HepG2 (cell line): ENCODE measurements around the gene RNU4-1. TPM values are rescaled to one million over a fixed set of nuclear protein-coding genes. Genes with fewer than 3 reads are reported as not detected.

ENCODE experiments used
- ATAC-seq: fragments of 200-7000 bp; cut with Tn5 transposase; 3 replicates; pipeline ENCODE4 v1.9.1; 2020; ENCODE audit warnings: mild to moderate bottlenecking, moderate library complexity
- BruUV-seq: library from RNA; stranded (reverse); fragments of 400-500 nt; replicated peaks from 2 replicates; lab custom pipeline; 2021; lab: Mats Ljungman, UMichigan
- CTCF ChIA-PET: fragments of 300-600 bp; formaldehyde crosslinking; extraction: SDS; loops from one replicate; lab custom pipeline; 2021; ENCODE audit warnings: low total read pairs, inconsistent platforms, low intra/inter-chr PET ratio; lab: Yijun Ruan, JAX
- POLR2A ChIA-PET: fragments of 350-600 bp; sonication (Branson Sonifier 250); formaldehyde crosslinking; loops from one replicate; lab custom pipeline; 2020; ENCODE audit warnings: antibody characterized with exemption, inconsistent platforms; lab: Yijun Ruan, JAX
- DNase-seq: peaks from one replicate; pipeline ENCODE4 v3.0.0-alpha.2; 2015; ENCODE audit warnings: low spot score
- FAIRE-seq: peaks from 3 replicates; lab custom pipeline; 2011; peaks lifted over from hg19 to GRCh38; lab: Jason Lieb, UNC
- H2AFZ ChIP-seq: one replicate; pipeline ENCODE4 v1.6.1; 2011; ENCODE audit warnings: low read length, inconsistent platforms
- H3K27ac ChIP-seq: fragments of 300-600 bp; 3 replicates; pipeline ENCODE4 v1.8.0; 2011; ENCODE audit warnings: mixed run types, mild to moderate bottlenecking, mixed read lengths, low read length, inconsistent platforms; ENCODE audit not compliant: insufficient read depth; ENCODE audit errors: extremely low read length
- H3K27me3 ChIP-seq, 2 experiments: fragments of 200-600 bp in 1 of 2; 2 replicates in 1 of 2; 3 replicates in 1 of 2; pipeline versions ENCODE4 v1.6.0 to v1.8.0; 2011; ENCODE audit warnings: low read length in 2 of 2, mild to moderate bottlenecking in 2 of 2, moderate library complexity in 2 of 2, inconsistent platforms in 1 of 2; ENCODE audit not compliant: insufficient read depth in 2 of 2, control insufficient read depth in 1 of 2
- H3K36me3 ChIP-seq, 2 experiments: fragments of 200-600 bp in 1 of 2; replicated peaks in 1 of 2; 2 replicates in 1 of 2; 3 replicates in 1 of 2; pipeline versions ENCODE4 v1.5.1 to v1.8.0; 2011; ENCODE audit warnings: low read length in 2 of 2, inconsistent platforms in 1 of 2; ENCODE audit not compliant: insufficient read depth in 2 of 2, control insufficient read depth in 1 of 2
- H3K4me1 ChIP-seq: 2 replicates; pipeline ENCODE4 v1.5.1; 2012; ENCODE audit warnings: low read length, inconsistent platforms; ENCODE audit not compliant: insufficient read depth
- H3K4me2 ChIP-seq: 2 replicates; pipeline ENCODE4 v1.6.0; 2011; ENCODE audit warnings: low read depth, low read length, inconsistent platforms
- H3K4me3 ChIP-seq, 3 experiments: fragments of 200-600 bp in 1 of 3; sonication (generic), shearing (Covaris generic) in 1 of 3; replicated peaks in 1 of 3; 2 replicates each; pipeline ENCODE4 v1.5.1; 2011 to 2016; ENCODE audit warnings: low read length in 3 of 3, inconsistent platforms in 2 of 3, low read depth in 2 of 3, mild to moderate bottlenecking in 2 of 3, control low read depth in 1 of 3, mixed read lengths in 1 of 3; ENCODE audit not compliant: insufficient read depth in 1 of 3
- H3K79me2 ChIP-seq: one replicate; pipeline ENCODE4 v1.6.1; 2011; ENCODE audit warnings: low read length, inconsistent platforms; ENCODE audit not compliant: insufficient read depth
- H3K9ac ChIP-seq: 2 replicates; pipeline ENCODE4 v1.6.0; 2011; ENCODE audit warnings: mild to moderate bottlenecking, low read depth, low read length, inconsistent platforms; ENCODE audit not compliant: insufficient read depth
- H3K9me3 ChIP-seq: 2 replicates; pipeline ENCODE4 v1.5.1; 2012; ENCODE audit warnings: mild to moderate bottlenecking, low read length
- H4K20me1 ChIP-seq: 2 replicates; pipeline ENCODE4 v1.6.0; 2011; ENCODE audit warnings: inconsistent platforms, mild to moderate bottlenecking, low read length, moderate library complexity; ENCODE audit not compliant: insufficient read depth
- CHD4 ChIP-seq: fragments of 200-600 bp; sonication (generic); IDR thresholded peaks from 2 replicates; pipeline ENCODE4 v1.7.0; 2017; ENCODE audit warnings: mild to moderate bottlenecking, low read length, borderline replicate concordance
- HDAC6 ChIP-seq: fragments of 200-600 bp; sonication (generic); IDR thresholded peaks from 2 replicates; pipeline ENCODE4 v1.7.0; 2017; ENCODE audit warnings: mild to moderate bottlenecking, antibody characterized with exemption, low read length, low read depth
- KAT8 ChIP-seq: IDR thresholded peaks from 2 replicates; pipeline ENCODE4 v1.6.1; 2016; ENCODE audit warnings: missing genetic modification reagents, missing compliant biosample characterization
- KDM5A ChIP-seq: fragments of 200-600 bp; sonication (generic); IDR thresholded peaks from 2 replicates; pipeline ENCODE4 v1.7.0; 2018; ENCODE audit warnings: antibody characterized with exemption, mild to moderate bottlenecking, low read length, borderline replicate concordance
- PRPF4 ChIP-seq: fragments of 200-400 bp; formaldehyde crosslinking; IDR thresholded peaks from 2 replicates; pipeline ENCODE4 v1.6.1; 2016; ENCODE audit warnings: low read length, low read depth; ENCODE audit not compliant: poor library complexity, severe bottlenecking
- SP2 ChIP-seq: sonication (generic); formaldehyde crosslinking; IDR thresholded peaks from 2 replicates; pipeline ENCODE4 v1.5.1; 2020; ENCODE audit warnings: mild to moderate bottlenecking, missing genetic modification reagents
- TBP ChIP-seq: sonication (generic); formaldehyde crosslinking; IDR thresholded peaks from 2 replicates; pipeline ENCODE4 v1.5.0; 2020; ENCODE audit warnings: missing genetic modification reagents
- ZBTB14 ChIP-seq: sonication (generic); formaldehyde crosslinking; IDR thresholded peaks from 2 replicates; pipeline ENCODE4 v1.4.0; 2020; ENCODE audit warnings: missing genetic modification reagents
- ZBTB49 ChIP-seq: sonication (generic); formaldehyde crosslinking; IDR thresholded peaks from 2 replicates; pipeline ENCODE4 v1.4.0; 2020; ENCODE audit warnings: missing genetic modification reagents, borderline replicate concordance
- ZBTB8A ChIP-seq: sonication (generic); formaldehyde crosslinking; IDR thresholded peaks from 2 replicates; pipeline ENCODE4 v1.4.0; 2020; ENCODE audit warnings: mild to moderate bottlenecking, low read depth, missing genetic modification reagents, borderline replicate concordance
- ZNF496 ChIP-seq: sonication (generic); formaldehyde crosslinking; IDR thresholded peaks from 2 replicates; pipeline ENCODE4 v1.8.1; 2023; ENCODE audit warnings: mild to moderate bottlenecking, moderate library complexity, missing genetic modification reagents; ENCODE audit not compliant: insufficient replicate concordance
- ZNF790 ChIP-seq: sonication (generic); formaldehyde crosslinking; IDR thresholded peaks from 2 replicates; pipeline ENCODE4 v1.8.0; 2022; ENCODE audit warnings: missing genetic modification reagents, mild to moderate bottlenecking, borderline replicate concordance
- ZSCAN25 ChIP-seq: sonication (generic); formaldehyde crosslinking; IDR thresholded peaks from 2 replicates; pipeline ENCODE4 v1.8.0; 2022; ENCODE audit warnings: mild to moderate bottlenecking, missing genetic modification reagents
- WGBS: methylation state at CpG from one replicate; pipeline ENCODE4 v1.1.6; 2017; ENCODE audit warnings: low lambda C conversion rate; 5-methylcytosine and 5-hydroxymethylcytosine counted together
- in situ Hi-C: cut with HindIII; loops from 2 replicates; pipeline ENCODE4 v1.10.0; 2017; ENCODE audit warnings: low pct_unique_long_range_greater_than_20kb; ENCODE audit not compliant: extremely low pct_ligation_motif_present
- intact Hi-C: fragments of 100-400 bp; cut with micrococcal nuclease; formaldehyde crosslinking; loops from one replicate; pipeline ENCODE4 v1.10.0; 2022; ENCODE audit not compliant: unreplicated experiment
- polyA plus RNA-seq, 8 experiments: library from polyadenylated mRNA; depleted of rRNA in 3 of 8; stranded (reverse) in 7 of 8; unstranded in 1 of 8; fragments of >200 nt; fragmentation: Illumina TruSeq in 4 of 8; extraction: Trizol in 4 of 8; gene quantifications; 2 replicates each; pipeline versions ENCODE4 v1.2.1 to v1.2.3, GENCODE V29; 2011 to 2016; ENCODE audit warnings: low read depth in 4 of 8, missing spikeins in 1 of 8, mixed read lengths in 1 of 8; ENCODE audit not compliant: insufficient read depth in 1 of 8
- total RNA-seq, 5 experiments: library from RNA; depleted of rRNA; stranded (reverse); fragments of >200 nt; fragmentation: Illumina TruSeq; extraction: Trizol; gene quantifications; 2 replicates each; pipeline ENCODE4 v1.2.3, GENCODE V29; 2016; ENCODE audit warnings: low read depth in 1 of 5
- TF ChIP-seq, protein P1 (sequence below): IDR thresholded peaks from 2 replicates; pipeline ENCODE4 v1.6.1; 2012; ENCODE audit warnings: inconsistent platforms
- TF ChIP-seq, protein P2 (sequence below): sonication (generic); formaldehyde crosslinking; IDR thresholded peaks from 2 replicates; pipeline ENCODE4 v1.4.0; 2020; ENCODE audit warnings: missing genetic modification reagents

Gene RNU4-1
- total and polyA plus RNA-seq, 2 of the 13 experiments (the other 11 are each of a cell fraction or from before 2014, with no cell fraction given) = 7,407 TPM; not detected in 1

GRCh38 chr12:120324841-120325417, 31.9 kb upstream of the RNU4-1 start (continued):
- TF ChIP-seq PRPF4 = no peak
- no peak for TF ChIP-seq ZBTB8A (CRISPR knock-in tag)
- TF ChIP-seq SP2 = 0 out of 2 replicates have a peak, but pooled peaks have one; percentile 11
- 0 out of 2 replicates have a peak, but pooled peaks have one; percentile 4 for TF ChIP-seq KAT8 (CRISPR knock-in tag)
- no peak for TF ChIP-seq KDM5A
- TF ChIP-seq ZSCAN25 = no peak
- no peak for TF ChIP-seq ZBTB49 (CRISPR knock-in tag)
- no peak for TF ChIP-seq ZNF496 (CRISPR knock-in tag)

DNA sequence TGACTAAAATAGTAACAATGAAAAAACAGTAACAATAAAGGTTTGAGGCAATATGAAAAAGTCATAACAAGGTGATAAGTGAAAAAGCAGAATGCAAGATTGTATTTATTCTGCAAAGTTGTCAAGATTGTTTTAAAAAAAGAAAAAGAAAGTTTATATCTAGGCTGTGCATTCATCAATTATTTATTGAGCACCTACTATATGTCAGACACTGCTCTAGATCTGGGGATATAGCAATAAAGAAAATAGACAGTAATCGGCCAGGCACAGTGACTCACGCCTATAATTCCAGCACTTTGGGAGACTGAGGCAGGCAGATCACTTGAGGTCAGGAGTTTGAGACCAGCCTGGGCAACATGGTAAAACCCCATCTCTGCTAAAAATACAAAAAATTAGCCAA, 30.7 kb upstream of the RNU4-1 start:
- Histone ChIP-seq H3K9ac (no peak overlapping the region), H4K20me1 (no peaks in the 10 kb centered on the region), H3K4me1 (peaks cover 59% of the 10 kb centered on the region), H3K4me3 (no peak overlapping the region), H3K27ac (no peak overlapping the region), H3K9me3 (no peaks in the 10 kb centered on the region), H3K4me2 (no peak overlapping the region), H3K27me3 (no peaks in the 10 kb centered on the region; a peak in 1 of 5 replicates), H2AFZ (no peak overlapping the region), H3K79me2 (no peaks in the 10 kb centered on the region), H3K36me3 (no peaks in the 10 kb centered on the region)
- WGBS = 75% methylated on average over 2 of the region's 2 CpGs
- ATAC-seq (no peak), FAIRE-seq (no peak), DNase-seq (no peak)
- no peak for TF ChIP-seq CHD4
- TF ChIP-seq, protein P1, sequence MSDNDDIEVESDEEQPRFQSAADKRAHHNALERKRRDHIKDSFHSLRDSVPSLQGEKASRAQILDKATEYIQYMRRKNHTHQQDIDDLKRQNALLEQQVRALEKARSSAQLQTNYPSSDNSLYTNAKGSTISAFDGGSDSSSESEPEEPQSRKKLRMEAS = no peak
- TF ChIP-seq, protein P2, sequence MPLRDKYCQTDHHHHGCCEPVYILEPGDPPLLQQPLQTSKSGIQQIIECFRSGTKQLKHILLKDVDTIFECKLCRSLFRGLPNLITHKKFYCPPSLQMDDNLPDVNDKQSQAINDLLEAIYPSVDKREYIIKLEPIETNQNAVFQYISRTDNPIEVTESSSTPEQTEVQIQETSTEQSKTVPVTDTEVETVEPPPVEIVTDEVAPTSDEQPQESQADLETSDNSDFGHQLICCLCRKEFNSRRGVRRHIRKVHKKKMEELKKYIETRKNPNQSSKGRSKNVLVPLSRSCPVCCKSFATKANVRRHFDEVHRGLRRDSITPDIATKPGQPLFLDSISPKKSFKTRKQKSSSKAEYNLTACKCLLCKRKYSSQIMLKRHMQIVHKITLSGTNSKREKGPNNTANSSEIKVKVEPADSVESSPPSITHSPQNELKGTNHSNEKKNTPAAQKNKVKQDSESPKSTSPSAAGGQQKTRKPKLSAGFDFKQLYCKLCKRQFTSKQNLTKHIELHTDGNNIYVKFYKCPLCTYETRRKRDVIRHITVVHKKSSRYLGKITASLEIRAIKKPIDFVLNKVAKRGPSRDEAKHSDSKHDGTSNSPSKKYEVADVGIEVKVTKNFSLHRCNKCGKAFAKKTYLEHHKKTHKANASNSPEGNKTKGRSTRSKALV (CRISPR knock-in tag) = no peak
- TF ChIP-seq ZNF790 = no peak
- no peak for TF ChIP-seq TBP
- TF ChIP-seq HDAC6 = no peak
- no peak for TF ChIP-seq ZBTB14 (CRISPR knock-in tag)
- BruUV-seq = no TSS peak
- in situ Hi-C loops = loop anchor here (10.0 kb wide), 1 partner anchor 111 kb away; the partner anchor contains the start of gene COX6A1
- POLR2A ChIA-PET = interaction anchor here (1.1 to 1.3 kb wide), 2 partner anchors 22 to 32 kb away, joined by 3 read pairs; partner anchors contain the start of genes RNU4-2 and SIRT4
- CTCF ChIA-PET = no interaction called here
- intact Hi-C loops = loop anchor here (10.0 kb wide), 1 partner anchor 111 kb away; the partner anchor contains the start of gene COX6A1
